ENCODE results near the gene COL9A3. TPM values are rescaled to one million over a fixed set of nuclear protein-coding genes. Genes with fewer than 3 reads are reported as not detected.

The COL9A3 gene
- polyA plus RNA-seq, 1 donor from 2014 or later = 3.1 TPM

- no peak overlapping the region for H2AFZ ChIP-seq (ENCODE audit: low read depth, low read length)
- no peak overlapping the region for H3K27ac ChIP-seq (ENCODE audit: low read length)
- H3K4me3 ChIP-seq (ENCODE audit: low read length) = no peak overlapping the region
- no peaks in the 10 kb centered on the region for H3F3A ChIP-seq (ENCODE audit: insufficient read depth, low read length, poor library complexity, severe bottlenecking)
- no peaks in the 10 kb centered on the region for H3K9me2 ChIP-seq (ENCODE audit: insufficient read depth, low read length)
- no peak overlapping the region for H3K4me2 ChIP-seq (ENCODE audit: low read length)
- no peaks in the 10 kb centered on the region for H3K27me3 ChIP-seq (ENCODE audit: insufficient read depth, low read depth, low read length)
- H3K9ac ChIP-seq (ENCODE audit: low read length) = no peak overlapping the region
- no peaks in the 10 kb centered on the region for H4K20me1 ChIP-seq (ENCODE audit: insufficient read depth)
- peak; percentile 27 for TF ChIP-seq MXI1 (conservative IDR thresholded peaks at IDR 0.05; ENCODE audit: poor library complexity, severe bottlenecking)
- no peak for TF ChIP-seq POLR2AphosphoS5 (IDR thresholded peaks at IDR 0.05)
- no peak for TF ChIP-seq REST (IDR thresholded peaks at IDR 0.05; ENCODE audit: borderline replicate concordance)
- peak; percentile 84 for TF ChIP-seq SMC3 (conservative IDR thresholded peaks at IDR 0.05; ENCODE audit: poor library complexity)
- TF ChIP-seq CTCF (IDR thresholded peaks at IDR 0.05; ENCODE audit: poor library complexity, severe bottlenecking) = peak; percentile 90
- no peak for TF ChIP-seq EP300 (conservative IDR thresholded peaks at IDR 0.05; ENCODE audit: poor library complexity, severe bottlenecking)
- TF ChIP-seq RAD21 (conservative IDR thresholded peaks at IDR 0.05) = peak; percentile 81
- H3K79me2 ChIP-seq (replicated peaks; ENCODE audit: insufficient read depth, low read length) = peaks cover 3% of the 10 kb centered on the region
- H3K36me3 ChIP-seq (ENCODE audit: insufficient read depth, low read length) = no peaks in the 10 kb centered on the region
- H3K9me3 ChIP-seq (ENCODE audit: low read length) = no peaks in the 10 kb centered on the region
Observed at GRCh38 chr20:62808211-62808865, 8.5 kb upstream of the COL9A3 start.

- no peak overlapping the region for H2AFZ ChIP-seq (ENCODE audit: low read depth, low read length)
- H3K4me3 ChIP-seq (ENCODE audit: low read length) = no peak overlapping the region
- H3K9me2 ChIP-seq (ENCODE audit: insufficient read depth, low read length) = no peaks in the 10 kb centered on the region
- H3K79me2 ChIP-seq (replicated peaks; ENCODE audit: insufficient read depth, low read length) = peaks cover 3% of the 10 kb centered on the region
- no peaks in the 10 kb centered on the region for H3K36me3 ChIP-seq (ENCODE audit: insufficient read depth, low read length)
- TF ChIP-seq CTCF (IDR thresholded peaks at IDR 0.05; ENCODE audit: poor library complexity, severe bottlenecking) (no peak), REST (IDR thresholded peaks at IDR 0.05; ENCODE audit: borderline replicate concordance) (no peak), EP300 (conservative IDR thresholded peaks at IDR 0.05; ENCODE audit: poor library complexity, severe bottlenecking) (no peak), MXI1 (conservative IDR thresholded peaks at IDR 0.05; ENCODE audit: poor library complexity, severe bottlenecking) (no peak), POLR2AphosphoS5 (IDR thresholded peaks at IDR 0.05) (no peak), TAF1 (IDR thresholded peaks at IDR 0.05; ENCODE audit: low read depth) (no peak), RAD21 (conservative IDR thresholded peaks at IDR 0.05) (no peak), SMC3 (conservative IDR thresholded peaks at IDR 0.05; ENCODE audit: poor library complexity) (no peak), EZH2 (IDR thresholded peaks at IDR 0.05; ENCODE audit: borderline replicate concordance, insufficient read depth, low read length, poor library complexity, severe bottlenecking) (no peak)
- no peak overlapping the region for H3K9ac ChIP-seq (ENCODE audit: low read length)
- H3K27ac ChIP-seq (ENCODE audit: low read length) = no peak overlapping the region
- no peaks in the 10 kb centered on the region for H3K9me3 ChIP-seq (ENCODE audit: low read length)
- no peak overlapping the region for H3K4me2 ChIP-seq (ENCODE audit: low read length)
- H3F3A ChIP-seq (ENCODE audit: insufficient read depth, low read length, poor library complexity, severe bottlenecking) = no peaks in the 10 kb centered on the region
- no peaks in the 10 kb centered on the region for H4K20me1 ChIP-seq (ENCODE audit: insufficient read depth)
- no peaks in the 10 kb centered on the region for H3K27me3 ChIP-seq (ENCODE audit: insufficient read depth, low read depth, low read length)
Observed at GRCh38 chr20:62809530-62810428, 7.1 kb upstream of the COL9A3 start.

Measured in neural cell (in vitro differentiated cells).